HepG2 (cell line): ENCODE measurements around the gene PPP2R2D. TPM values are rescaled to one million over a fixed set of nuclear protein-coding genes. Genes with fewer than 3 reads are reported as not detected.

Experiments used
- ATRX ChIP-seq: sonication (generic); formaldehyde crosslinking; IDR thresholded peaks from 2 replicates; pipeline ENCODE4 v1.4.0; 2020; ENCODE audit warnings: missing genetic modification reagents, borderline replicate concordance
- IKZF4 ChIP-seq: sonication (generic); formaldehyde crosslinking; IDR thresholded peaks from 2 replicates; pipeline ENCODE4 v1.5.1; 2020; ENCODE audit warnings: borderline replicate concordance, mild to moderate bottlenecking, low read depth, missing genetic modification reagents; ENCODE audit errors: not compliant biosample characterization
- ISL2 ChIP-seq: sonication (generic); formaldehyde crosslinking; IDR thresholded peaks from 2 replicates; pipeline ENCODE4 v1.5.0; 2020; ENCODE audit warnings: missing genetic modification reagents
- KDM2A ChIP-seq: sonication (generic); formaldehyde crosslinking; IDR thresholded peaks from 2 replicates; pipeline ENCODE4 v1.4.0; 2020; ENCODE audit warnings: low read depth, missing genetic modification reagents, borderline replicate concordance
- RARA ChIP-seq: IDR thresholded peaks from 2 replicates; pipeline ENCODE4 v1.6.1; 2016; ENCODE audit warnings: missing genetic modification reagents, missing compliant biosample characterization
- RERE ChIP-seq: IDR thresholded peaks from 2 replicates; pipeline ENCODE4 v1.6.1; 2016; ENCODE audit warnings: low read depth, missing genetic modification reagents, missing compliant biosample characterization
- SRY ChIP-seq: sonication (generic); formaldehyde crosslinking; IDR thresholded peaks from 2 replicates; pipeline ENCODE4 v1.8.0; 2022; ENCODE audit warnings: mild to moderate bottlenecking, missing genetic modification reagents
- THAP11 ChIP-seq: IDR thresholded peaks from 2 replicates; pipeline ENCODE4 v1.6.1; 2016; ENCODE audit warnings: missing biosample characterization, missing genetic modification reagents
- ZNF234 ChIP-seq: sonication (generic); formaldehyde crosslinking; conservative IDR thresholded peaks from 2 replicates; pipeline ENCODE4 v1.5.1; 2020; ENCODE audit warnings: mild to moderate bottlenecking, missing genetic modification reagents
- ZNF34 ChIP-seq: sonication (generic); formaldehyde crosslinking; IDR thresholded peaks from 2 replicates; pipeline ENCODE4 v1.4.0; 2020; ENCODE audit warnings: mild to moderate bottlenecking, missing genetic modification reagents, borderline replicate concordance
- polyA plus RNA-seq, 8 experiments: library from polyadenylated mRNA; depleted of rRNA in 3 of 8; stranded (reverse) in 7 of 8; unstranded in 1 of 8; fragments of >200 nt; fragmentation: Illumina TruSeq in 4 of 8; extraction: Trizol in 4 of 8; gene quantifications; 2 replicates each; pipeline versions ENCODE4 v1.2.1 to v1.2.3, GENCODE V29; 2011 to 2016; ENCODE audit warnings: low read depth in 4 of 8, missing spikeins in 1 of 8, mixed read lengths in 1 of 8; ENCODE audit not compliant: insufficient read depth in 1 of 8
- total RNA-seq, 5 experiments: library from RNA; depleted of rRNA; stranded (reverse); fragments of >200 nt; fragmentation: Illumina TruSeq; extraction: Trizol; gene quantifications; 2 replicates each; pipeline ENCODE4 v1.2.3, GENCODE V29; 2016; ENCODE audit warnings: low read depth in 1 of 5
- TF ChIP-seq, protein P1 (sequence below): sonication (generic); formaldehyde crosslinking; IDR thresholded peaks from 2 replicates; pipeline ENCODE4 v1.8.0; 2022; ENCODE audit warnings: low read depth, missing genetic modification reagents

PPP2R2D gene
- total and polyA plus RNA-seq, 2 of the 13 experiments (the other 11 are each of a cell fraction or from before 2014, with no cell fraction given) = 32.7 to 33.2 TPM

- peak; percentile 28; the same call in 1 of the 2 replicates for TF ChIP-seq RERE (CRISPR knock-in tag)
- TF ChIP-seq RARA (CRISPR knock-in tag) = peak; percentile 54; the same call in 1 of the 2 replicates
- 0 out of 2 replicates have a peak, but pooled peaks have one; percentile 43 for TF ChIP-seq ZNF234 (CRISPR knock-in tag)
- peak; percentile 54 for TF ChIP-seq ISL2 (CRISPR knock-in tag)
- TF ChIP-seq THAP11 = peak; percentile 75
- TF ChIP-seq KDM2A (CRISPR knock-in tag) = peak; percentile 83
- peak; percentile 54; the same call in 1 of the 2 replicates for TF ChIP-seq ZNF34 (CRISPR knock-in tag)
- no peak for TF ChIP-seq ATRX
- peak; percentile 90 for TF ChIP-seq IKZF4 (CRISPR knock-in tag)
- peak; percentile 94 for TF ChIP-seq SRY (CRISPR knock-in tag)
- TF ChIP-seq, protein P1, sequence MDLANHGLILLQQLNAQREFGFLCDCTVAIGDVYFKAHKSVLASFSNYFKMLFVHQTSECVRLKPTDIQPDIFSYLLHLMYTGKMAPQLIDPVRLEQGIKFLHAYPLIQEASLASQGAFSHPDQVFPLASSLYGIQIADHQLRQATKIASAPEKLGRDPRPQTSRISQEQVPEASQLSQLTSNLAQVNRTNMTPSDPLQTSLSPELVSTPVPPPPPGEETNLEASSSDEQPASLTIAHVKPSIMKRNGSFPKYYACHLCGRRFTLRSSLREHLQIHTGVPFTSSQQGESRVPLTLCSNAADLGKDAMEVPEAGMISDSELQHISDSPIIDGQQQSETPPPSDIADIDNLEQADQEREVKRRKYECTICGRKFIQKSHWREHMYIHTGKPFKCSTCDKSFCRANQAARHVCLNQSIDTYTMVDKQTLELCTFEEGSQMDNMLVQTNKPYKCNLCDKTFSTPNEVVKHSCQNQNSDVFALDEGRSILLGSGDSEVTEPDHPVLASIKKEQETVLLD (CRISPR knock-in tag) = no peak; the same call in 1 of the 2 replicates
Measured at GRCh38 chr10:131981429-131982184, 80.8 kb downstream of the PPP2R2D start, which contains the start of gene BNIP3 (continued).
